Measurements from ENCODE around the gene ZBTB20.

The ZBTB20 gene

GRCh38 chr3:114799816-114800215, 347.3 kb downstream of the ZBTB20 start:
- Histone ChIP-seq H3K4me1 (ENCODE audit: low read length) (no peaks in the 10 kb centered on the region), H3K27ac (ENCODE audit: low read length) (no peak overlapping the region), H3K9ac (ENCODE audit: low read length) (no peak overlapping the region), H2AFZ (ENCODE audit: low read depth, low read length) (no peak overlapping the region), H3K9me3 (ENCODE audit: insufficient read depth, low read length) (no peaks in the 10 kb centered on the region), H3K79me2 (ENCODE audit: low read length) (no peaks in the 10 kb centered on the region), H4K20me1 (ENCODE audit: insufficient read depth, low read length) (no peaks in the 10 kb centered on the region), H3K4me3 (ENCODE audit: low read length) (no peak overlapping the region), H3K36me3 (replicated peaks; ENCODE audit: low read depth, low read length) (no peaks in the 10 kb centered on the region), H3K27me3 (ENCODE audit: low read depth, low read length) (no peaks in the 10 kb centered on the region), H3K4me2 (ENCODE audit: low read length) (no peak overlapping the region)
- TF ChIP-seq CTCF (IDR thresholded peaks at IDR 0.05; ENCODE audit: low read depth, low read length) (no peak), EZH2phosphoT487 (IDR thresholded peaks at IDR 0.05; ENCODE audit: low read depth) (no peak)

GRCh38 chr3:114796796-114797195, 350.3 kb downstream of the ZBTB20 start:
- no peak overlapping the region for H3K27ac ChIP-seq (ENCODE audit: low read length)
- H3K9me3 ChIP-seq (ENCODE audit: insufficient read depth, low read length), result no peaks in the 10 kb centered on the region
- no peaks in the 10 kb centered on the region for H4K20me1 ChIP-seq (ENCODE audit: insufficient read depth, low read length)
- no peak overlapping the region for H3K4me3 ChIP-seq (ENCODE audit: low read length)
- no peak overlapping the region for H2AFZ ChIP-seq (ENCODE audit: low read depth, low read length)
- H3K27me3 ChIP-seq (ENCODE audit: low read depth, low read length), result no peaks in the 10 kb centered on the region
- no peaks in the 10 kb centered on the region for H3K79me2 ChIP-seq (ENCODE audit: low read length)
- TF ChIP-seq CTCF (IDR thresholded peaks at IDR 0.05; ENCODE audit: low read depth, low read length), result no peak
- no peak for TF ChIP-seq EZH2phosphoT487 (IDR thresholded peaks at IDR 0.05; ENCODE audit: low read depth)
- no peak overlapping the region for H3K9ac ChIP-seq (ENCODE audit: low read length)
- H3K4me2 ChIP-seq (ENCODE audit: low read length), result no peak overlapping the region
- H3K4me1 ChIP-seq (ENCODE audit: low read length), result no peaks in the 10 kb centered on the region
- no peaks in the 10 kb centered on the region for H3K36me3 ChIP-seq (replicated peaks; ENCODE audit: low read depth, low read length)

GRCh38 chr3:114794894-114795630, 352.0 kb downstream of the ZBTB20 start:
- H3K4me2 ChIP-seq (ENCODE audit: low read length), result no peak overlapping the region
- H3K9me3 ChIP-seq (ENCODE audit: insufficient read depth, low read length), result no peaks in the 10 kb centered on the region
- TF ChIP-seq EZH2phosphoT487 (IDR thresholded peaks at IDR 0.05; ENCODE audit: low read depth) (no peak), CTCF (IDR thresholded peaks at IDR 0.05; ENCODE audit: low read depth, low read length) (no peak)
- H3K79me2 ChIP-seq (ENCODE audit: low read length), result no peaks in the 10 kb centered on the region
- no peak overlapping the region for H2AFZ ChIP-seq (ENCODE audit: low read depth, low read length)
- no peaks in the 10 kb centered on the region for H3K36me3 ChIP-seq (replicated peaks; ENCODE audit: low read depth, low read length)
- no peaks in the 10 kb centered on the region for H3K4me1 ChIP-seq (ENCODE audit: low read length)
- H3K4me3 ChIP-seq (ENCODE audit: low read length), result no peak overlapping the region
- no peaks in the 10 kb centered on the region for H3K27me3 ChIP-seq (ENCODE audit: low read depth, low read length)
- no peaks in the 10 kb centered on the region for H4K20me1 ChIP-seq (ENCODE audit: insufficient read depth, low read length)
- no peak overlapping the region for H3K27ac ChIP-seq (ENCODE audit: low read length)
- no peak overlapping the region for H3K9ac ChIP-seq (ENCODE audit: low read length)

- TF ChIP-seq EZH2phosphoT487 (IDR thresholded peaks at IDR 0.05; ENCODE audit: low read depth) (no peak), CTCF (IDR thresholded peaks at IDR 0.05; ENCODE audit: low read depth, low read length) (no peak)
- Histone ChIP-seq H3K4me1 (ENCODE audit: low read length) (no peaks in the 10 kb centered on the region), H3K4me3 (ENCODE audit: low read length) (no peak overlapping the region), H3K79me2 (ENCODE audit: low read length) (no peaks in the 10 kb centered on the region), H4K20me1 (ENCODE audit: insufficient read depth, low read length) (no peaks in the 10 kb centered on the region), H3K27me3 (ENCODE audit: low read depth, low read length) (no peaks in the 10 kb centered on the region), H3K9ac (ENCODE audit: low read length) (no peak overlapping the region), H3K27ac (ENCODE audit: low read length) (no peak overlapping the region), H2AFZ (ENCODE audit: low read depth, low read length) (no peak overlapping the region), H3K9me3 (ENCODE audit: insufficient read depth, low read length) (no peaks in the 10 kb centered on the region), H3K36me3 (replicated peaks; ENCODE audit: low read depth, low read length) (no peaks in the 10 kb centered on the region), H3K4me2 (ENCODE audit: low read length) (no peak overlapping the region)
Observed at GRCh38 chr3:114792159-114792918, 354.7 kb downstream of the ZBTB20 start.

Data from OCI-LY3 (cell line).